GM13977 (cell line): Measurements from ENCODE around the gene PDE6C.

Experiments used
- DNase-seq: peaks from one replicate; pipeline ENCODE4 v3.0.0; 2012; ENCODE audit warnings: low spot score
- CTCF ChIP-seq: IDR thresholded peaks from 2 replicates; pipeline ENCODE4 v1.5.1; 2012; ENCODE audit warnings: mild to moderate bottlenecking, control low read depth; ENCODE audit not compliant: insufficient read depth; ENCODE audit errors: extremely low read depth, missing control alignments
- in situ Hi-C: fragments of 300-500 bp; cut with MboI; formaldehyde crosslinking; loops from one replicate; pipeline ENCODE4 v1.12.0; 2022; ENCODE audit warnings: low sequenced_read_pairs, low pct_unique_long_range_greater_than_20kb, mixed read lengths, inconsistent platforms; ENCODE audit not compliant: unreplicated experiment

The PDE6C gene

GRCh38 chr10:93671042-93671441, 58.7 kb downstream of the PDE6C start:
- in situ Hi-C loops, result no loop called here
- no peak for DNase-seq
- no peak for TF ChIP-seq CTCF

GRCh38 chr10:93672022-93672678, 59.8 kb downstream of the PDE6C start:
- in situ Hi-C loops, result no loop called here
- no peak for DNase-seq
- TF ChIP-seq CTCF, result no peak

GRCh38 chr10:93672890-93673289, 60.6 kb downstream of the PDE6C start:
- in situ Hi-C loops, result no loop called here
- no peak for DNase-seq
- TF ChIP-seq CTCF, result no peak

- no peak for TF ChIP-seq CTCF
- in situ Hi-C loops, result no loop called here
- no peak for DNase-seq
These were observed 61.5 kb downstream of the PDE6C start for GRCh38 chr10:93673791-93674190.

- in situ Hi-C loops, result no loop called here
- no peak for DNase-seq
- TF ChIP-seq CTCF, result no peak
These were observed 66.0 kb downstream of the PDE6C start for GRCh38 chr10:93678386-93678785.

- no peak for TF ChIP-seq CTCF
- in situ Hi-C loops, result no loop called here
- DNase-seq, result no peak
These were observed 66.7 kb downstream of the PDE6C start for GRCh38 chr10:93678805-93679587.
